NB4 (cell line): ENCODE results near the gene THOC2.

Experiments
- TF ChIP-seq, protein P1 (sequence below): IDR thresholded peaks from 2 replicates; pipeline ENCODE4 v1.6.1; 2011; ENCODE audit warnings: low read depth, low read length
- TF ChIP-seq, protein P2 (sequence below): IDR thresholded peaks from one replicate; pipeline ENCODE4 v1.5.1; 2012; ENCODE audit warnings: low read depth, low read length

DNA sequence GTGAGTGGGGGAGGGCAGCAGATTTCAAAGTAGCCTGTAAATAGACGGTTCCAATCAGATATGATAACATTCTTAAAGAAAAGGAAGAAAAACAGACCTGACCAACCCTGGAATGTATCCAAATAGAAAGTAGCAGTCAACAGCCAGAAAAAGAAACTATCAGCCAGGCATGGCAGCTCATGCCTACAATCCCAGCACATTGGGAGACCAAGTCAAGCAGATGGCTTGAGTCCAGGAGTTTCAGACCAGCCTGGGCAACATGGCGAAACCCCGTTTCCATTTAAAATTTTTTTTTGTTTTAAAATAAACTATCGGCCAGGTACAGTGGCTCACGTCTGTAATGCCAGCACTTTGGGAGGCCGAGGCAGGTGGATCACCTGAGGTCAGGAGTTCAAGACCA is 125.0 kb downstream of the THOC2 start:
- TF ChIP-seq, protein P1, sequence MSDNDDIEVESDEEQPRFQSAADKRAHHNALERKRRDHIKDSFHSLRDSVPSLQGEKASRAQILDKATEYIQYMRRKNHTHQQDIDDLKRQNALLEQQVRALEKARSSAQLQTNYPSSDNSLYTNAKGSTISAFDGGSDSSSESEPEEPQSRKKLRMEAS, result no peak
- TF ChIP-seq, protein P2, sequence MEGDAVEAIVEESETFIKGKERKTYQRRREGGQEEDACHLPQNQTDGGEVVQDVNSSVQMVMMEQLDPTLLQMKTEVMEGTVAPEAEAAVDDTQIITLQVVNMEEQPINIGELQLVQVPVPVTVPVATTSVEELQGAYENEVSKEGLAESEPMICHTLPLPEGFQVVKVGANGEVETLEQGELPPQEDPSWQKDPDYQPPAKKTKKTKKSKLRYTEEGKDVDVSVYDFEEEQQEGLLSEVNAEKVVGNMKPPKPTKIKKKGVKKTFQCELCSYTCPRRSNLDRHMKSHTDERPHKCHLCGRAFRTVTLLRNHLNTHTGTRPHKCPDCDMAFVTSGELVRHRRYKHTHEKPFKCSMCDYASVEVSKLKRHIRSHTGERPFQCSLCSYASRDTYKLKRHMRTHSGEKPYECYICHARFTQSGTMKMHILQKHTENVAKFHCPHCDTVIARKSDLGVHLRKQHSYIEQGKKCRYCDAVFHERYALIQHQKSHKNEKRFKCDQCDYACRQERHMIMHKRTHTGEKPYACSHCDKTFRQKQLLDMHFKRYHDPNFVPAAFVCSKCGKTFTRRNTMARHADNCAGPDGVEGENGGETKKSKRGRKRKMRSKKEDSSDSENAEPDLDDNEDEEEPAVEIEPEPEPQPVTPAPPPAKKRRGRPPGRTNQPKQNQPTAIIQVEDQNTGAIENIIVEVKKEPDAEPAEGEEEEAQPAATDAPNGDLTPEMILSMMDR, result no peak
